H1 (cell line): ENCODE measurements around the gene MAPT. TPM values are rescaled to one million over a fixed set of nuclear protein-coding genes. Genes with fewer than 3 reads are reported as not detected.

Source experiments
- CTCF ChIA-PET: fragments of 300-600 bp; sonication (Branson Sonifier 250); formaldehyde crosslinking; loops from one replicate; lab custom pipeline; 2021; ENCODE audit not compliant: partially characterized antibody; lab: Charles Lee
- POLR2A ChIA-PET: fragments of 300-600 bp; sonication (Branson Sonifier 250); formaldehyde crosslinking; loops from one replicate; lab custom pipeline; 2021; ENCODE audit warnings: inconsistent platforms; ENCODE audit not compliant: partially characterized antibody; lab: Charles Lee
- DNase-seq, 2 experiments: peaks; one replicate each; pipeline versions ENCODE4 v3.0.0 to v3.0.0-alpha.2; 2010 to 2022; ENCODE audit warnings: low spot score in 2 of 2, low read depth in 1 of 2, mixed read lengths in 1 of 2
- FAIRE-seq: peaks from 2 replicates; lab custom pipeline; 2011; peaks lifted over from hg19 to GRCh38; lab: Jason Lieb, UNC
- H2AFZ ChIP-seq: 2 replicates; pipeline ENCODE4 v1.8.1; 2012; ENCODE audit warnings: low read length, inconsistent platforms
- H2AK5ac ChIP-seq: 2 replicates; pipeline ENCODE4 v1.6.1; 2013; ENCODE audit warnings: low read depth, low read length
- H2BK120ac ChIP-seq: replicated peaks from 2 replicates; pipeline ENCODE3; 2013; ENCODE audit warnings: low read depth, low read length, inconsistent platforms
- H2BK12ac ChIP-seq: 2 replicates; pipeline ENCODE4 v1.6.1; 2013; ENCODE audit warnings: low read depth, low read length
- H2BK15ac ChIP-seq: 2 replicates; pipeline ENCODE4 v1.6.1; 2013; ENCODE audit warnings: low read length
- H2BK20ac ChIP-seq: 2 replicates; pipeline ENCODE4 v1.6.1; 2013; ENCODE audit warnings: low read length
- H2BK5ac ChIP-seq: 2 replicates; pipeline ENCODE4 v1.6.1; 2013; ENCODE audit warnings: low read depth, low read length
- H3K14ac ChIP-seq: 2 replicates; pipeline ENCODE4 v1.6.1; 2013; ENCODE audit warnings: inconsistent platforms; ENCODE audit not compliant: insufficient read length
- H3K18ac ChIP-seq: 2 replicates; pipeline ENCODE4 v1.6.1; 2013; ENCODE audit warnings: low read length; ENCODE audit errors: extremely low read depth
- H3K23ac ChIP-seq: 2 replicates; pipeline ENCODE4 v1.6.1; 2013; ENCODE audit warnings: inconsistent platforms; ENCODE audit not compliant: insufficient read length
- H3K23me2 ChIP-seq: 2 replicates; pipeline ENCODE4 v1.6.1; 2013; ENCODE audit warnings: low read depth, low read length
- H3K27ac ChIP-seq: 2 replicates; pipeline ENCODE4 v1.6.1; 2011; ENCODE audit warnings: low read depth, low read length, inconsistent platforms
- H3K27me3 ChIP-seq, 4 experiments: replicated peaks in 1 of 4; 1 replicate in 1 of 4; 2 replicates in 3 of 4; pipeline versions ENCODE4 v1.6.1 to v1.8.1; 2011 to 2013; ENCODE audit warnings: low read length in 3 of 4, mild to moderate bottlenecking in 3 of 4, inconsistent platforms in 2 of 4, mixed read lengths in 2 of 4, moderate library complexity in 1 of 4; ENCODE audit not compliant: control insufficient read depth in 3 of 4, insufficient read depth in 3 of 4; ENCODE audit errors: extremely low read depth in 1 of 4
- H3K36me3 ChIP-seq, 4 experiments: 2 replicates each; pipeline versions ENCODE4 v1.6.1 to v1.8.1; 2011 to 2013; ENCODE audit warnings: mild to moderate bottlenecking in 4 of 4, low read length in 3 of 4, moderate library complexity in 2 of 4, control low read depth in 1 of 4, inconsistent platforms in 1 of 4; ENCODE audit not compliant: insufficient read depth in 4 of 4, control insufficient read depth in 2 of 4
- H3K4ac ChIP-seq: replicated peaks from 2 replicates; pipeline ENCODE3; 2013; ENCODE audit warnings: low read length, low read depth, mixed read lengths, inconsistent platforms; ENCODE audit not compliant: insufficient read length
- H3K4me1 ChIP-seq, 4 experiments: replicated peaks in 1 of 4; 1 replicate in 1 of 4; 2 replicates in 3 of 4; pipeline versions ENCODE4 v1.6.1 to v1.8.1; 2011 to 2013; ENCODE audit warnings: low read length in 3 of 4, inconsistent platforms in 2 of 4, mixed read lengths in 1 of 4; ENCODE audit not compliant: insufficient read depth in 4 of 4, control insufficient read depth in 3 of 4
- H3K4me2 ChIP-seq, 2 experiments: 2 replicates each; pipeline versions ENCODE4 v1.6.1 to v1.8.1; 2011 to 2013; ENCODE audit warnings: low read depth in 2 of 2, low read length in 2 of 2, control low read depth in 1 of 2, inconsistent platforms in 1 of 2, mild to moderate bottlenecking in 1 of 2; ENCODE audit not compliant: insufficient read depth in 1 of 2
- H3K4me3 ChIP-seq, 4 experiments: fragments of 200-600, 300-600 bp in 1 of 4; sonication (generic), shearing (Covaris generic), sonication (Bioruptor Twin) in 1 of 4; 2 replicates each; pipeline versions ENCODE4 v1.5.1 to v1.8.1; 2011 to 2016; ENCODE audit warnings: low read length in 4 of 4, low read depth in 3 of 4, control low read depth in 2 of 4, inconsistent platforms in 2 of 4, mild to moderate bottlenecking in 2 of 4, mixed read lengths in 1 of 4, moderate library complexity in 1 of 4; ENCODE audit not compliant: insufficient read depth in 2 of 4; ENCODE audit errors: extremely low read depth in 1 of 4
- H3K56ac ChIP-seq: replicated peaks from 2 replicates; pipeline ENCODE3; 2013; ENCODE audit warnings: low read depth, mild to moderate bottlenecking, mixed read lengths, low read length, inconsistent platforms; ENCODE audit not compliant: insufficient read length
- H3K79me1 ChIP-seq: 2 replicates; pipeline ENCODE4 v1.6.1; 2013; ENCODE audit warnings: low read depth, low read length, control low read depth
- H3K79me2 ChIP-seq, 2 experiments: 2 replicates each; pipeline versions ENCODE4 v1.6.1 to v1.8.1; 2012 to 2013; ENCODE audit warnings: low read length in 2 of 2, mild to moderate bottlenecking in 2 of 2, inconsistent platforms in 1 of 2; ENCODE audit not compliant: insufficient read depth in 2 of 2, control insufficient read depth in 1 of 2
- H3K9ac ChIP-seq, 4 experiments: replicated peaks in 1 of 4; 1 replicate in 1 of 4; 2 replicates in 3 of 4; pipeline versions ENCODE4 v1.6.1 to v1.8.1; 2011 to 2013; ENCODE audit warnings: low read depth in 3 of 4, low read length in 3 of 4, control low read depth in 2 of 4, mild to moderate bottlenecking in 2 of 4, moderate library complexity in 2 of 4, inconsistent platforms in 1 of 4; ENCODE audit errors: extremely low read depth in 1 of 4
- H3K9me3 ChIP-seq, 2 experiments: 2 replicates each; pipeline versions ENCODE4 v1.6.1 to v1.8.1; 2012 to 2013; ENCODE audit warnings: mild to moderate bottlenecking in 2 of 2, moderate library complexity in 2 of 2, control low read depth in 1 of 2, inconsistent platforms in 1 of 2, low read depth in 1 of 2, low read length in 1 of 2, mixed read lengths in 1 of 2; ENCODE audit not compliant: insufficient read depth in 2 of 2
- H4K20me1 ChIP-seq, 2 experiments: replicated peaks in 1 of 2; 2 replicates each; pipeline versions ENCODE3 to v1.8.1; 2011 to 2013; ENCODE audit warnings: inconsistent platforms in 2 of 2, low read length in 2 of 2, mild to moderate bottlenecking in 1 of 2; ENCODE audit not compliant: insufficient read depth in 2 of 2, control insufficient read depth in 1 of 2
- H4K5ac ChIP-seq: 2 replicates; pipeline ENCODE4 v1.6.1; 2013; ENCODE audit warnings: low read length, low read depth, mixed read lengths, inconsistent platforms; ENCODE audit not compliant: insufficient read length
- H4K8ac ChIP-seq: 2 replicates; pipeline ENCODE4 v1.8.0; 2013; ENCODE audit warnings: mild to moderate bottlenecking, moderate library complexity, low read length, inconsistent platforms; ENCODE audit not compliant: insufficient read depth; ENCODE audit errors: extremely low read depth
- H4K91ac ChIP-seq: replicated peaks from 2 replicates; pipeline ENCODE3; 2013; ENCODE audit warnings: low read length, mixed read lengths, inconsistent platforms; ENCODE audit not compliant: insufficient read length
- BACH1 ChIP-seq: IDR thresholded peaks from 2 replicates; pipeline ENCODE4 v1.6.1; 2012; ENCODE audit warnings: low read length, improper control_type of control experiment
- WGBS, 2 experiments: shearing (Covaris generic) in 1 of 2; methylation state at CpG; one replicate each; pipeline versions ENCODE4 v1.1.6 to v1.1.7; 2013 to 2015; ENCODE audit warnings: low lambda C conversion rate in 2 of 2, mixed read lengths in 2 of 2, inconsistent platforms in 1 of 2, low coverage in 1 of 2, missing lambda C conversion rate in 1 of 2; ENCODE audit not compliant: insufficient replicate concordance in 2 of 2, insufficient coverage in 1 of 2, insufficient read length in 1 of 2; ENCODE audit errors: extremely low coverage in 1 of 2, missing lambda C conversion rate in 1 of 2; 5-methylcytosine and 5-hydroxymethylcytosine counted together
- polyA plus RNA-seq, 7 experiments: library from polyadenylated mRNA; depleted of rRNA in 3 of 7; stranded (reverse) in 5 of 7; unstranded in 2 of 7; fragments of >200 nt in 5 of 7; fragments of 200-250 nt in 2 of 7; gene quantifications; 1 replicate in 5 of 7; 2 replicates in 1 of 7; 4 replicates in 1 of 7; pipeline versions ENCODE4 v1.2.1 to v1.2.3, GENCODE V29; 2011 to 2013; ENCODE audit warnings: missing spikeins in 2 of 7, mixed read lengths in 2 of 7
- total RNA-seq: library from RNA; stranded (reverse); fragmentation: NEBNext Ultra II Directional; extraction: Animal tissue kit (Norgen Biotek cat#: 25700); gene quantifications from 2 replicates; pipeline ENCODE4 v1.2.1, GENCODE V29; 2021
- TF ChIP-seq, protein P1 (sequence below): IDR thresholded peaks from 2 replicates; pipeline ENCODE4 v1.6.1; 2012; ENCODE audit warnings: inconsistent platforms

MAPT gene
- total and polyA plus RNA-seq, 2 of the 8 experiments (the other 6 are each of a cell fraction or from before 2014, with no cell fraction given) = 0.54 to 1.7 TPM

DNA sequence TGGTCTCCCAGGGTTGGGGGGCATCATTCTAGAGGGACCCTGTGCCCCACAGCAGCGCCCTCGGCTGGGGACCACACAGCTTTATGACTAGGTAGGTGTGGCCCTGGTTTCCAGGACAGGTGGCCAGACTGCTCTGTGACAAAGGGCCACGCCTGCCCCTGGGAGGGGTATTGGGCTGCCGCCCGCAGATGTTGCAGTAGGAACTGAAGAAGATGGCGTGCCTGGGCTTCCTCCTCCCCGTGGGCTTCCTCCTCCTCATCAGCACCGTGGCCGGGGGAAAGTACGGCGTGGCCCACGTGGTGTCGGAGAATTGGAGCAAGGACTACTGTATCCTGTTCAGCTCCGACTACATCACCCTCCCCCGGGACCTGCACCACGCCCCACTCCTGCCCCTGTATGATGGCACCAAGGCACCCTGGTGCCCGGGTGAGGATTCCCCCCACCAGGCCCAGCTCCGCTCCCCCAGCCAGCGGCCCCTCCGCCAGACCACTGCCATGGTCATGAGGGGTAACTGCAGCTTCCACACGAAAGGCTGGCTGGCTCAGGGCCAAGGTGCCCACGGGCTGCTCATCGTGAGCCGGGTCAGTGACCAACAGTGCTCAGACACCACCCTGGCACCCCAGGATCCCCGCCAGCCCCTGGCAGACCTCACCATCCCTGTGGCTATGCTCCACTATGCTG, 49.5 kb upstream of the MAPT start, which contains the start of gene SPPL2C:
TSS of gene SPPL2C (plus strand) at position 187 of the 681 bp plus-strand sequence. CDS start at position 213, 26 bp downstream.
- Histone ChIP-seq H2BK5ac (no peak within 1 kb of the TSS), H3K79me1 (no peaks in the 10 kb centered on the region), H3K56ac (no peak within 1 kb of the TSS), H3K27ac (no peak within 1 kb of the TSS), H3K4me1 (no peaks in the 10 kb centered on the region), H4K91ac (no peak within 1 kb of the TSS), H3K4me3 (no peak within 1 kb of the TSS), H3K18ac (no peak within 1 kb of the TSS), H4K8ac (peak within 1 kb of the TSS; percentile 25; the same call in 1 of the 2 replicates), H3K9ac (no peak within 1 kb of the TSS; a peak in 1 of 7 replicates), H2AFZ (no peak within 1 kb of the TSS), H3K36me3 (no peaks in the 10 kb centered on the region), H3K23me2 (no peaks in the 10 kb centered on the region), H3K4ac (no peak within 1 kb of the TSS), H3K4me2 (no peak within 1 kb of the TSS), H3K79me2 (no peaks in the 10 kb centered on the region), H2BK15ac (no peak within 1 kb of the TSS), H3K23ac (no peak within 1 kb of the TSS), H2AK5ac (no peak within 1 kb of the TSS), H3K9me3 (no peaks in the 10 kb centered on the region), H4K5ac (no peak within 1 kb of the TSS), H3K27me3 (no peaks in the 10 kb centered on the region), H2BK120ac (no peak within 1 kb of the TSS), H2BK12ac (no peak within 1 kb of the TSS), H3K14ac (no peak within 1 kb of the TSS), H2BK20ac (no peak within 1 kb of the TSS), H4K20me1 (no peaks in the 10 kb centered on the region)
- DNase-seq = no peak
- WGBS, 2 experiments = 91% methylated on average over 12 of the region's 25 CpGs; no CpG with 5 or more reads in 1 of the 2 experiments
- FAIRE-seq = no peak
- POLR2A ChIA-PET = interaction anchor here (1.1 to 1.4 kb wide), 2 partner anchors 203 to 206 kb away, joined by 3 read pairs; no protein-coding TSS in a partner anchor
- CTCF ChIA-PET = interaction anchor here (0.6 to 5.6 kb wide), 9 partner anchors 7 to 203 kb away, joined by 3 to 21 read pairs (median 3); no protein-coding TSS in a partner anchor
- TF ChIP-seq, protein P1, sequence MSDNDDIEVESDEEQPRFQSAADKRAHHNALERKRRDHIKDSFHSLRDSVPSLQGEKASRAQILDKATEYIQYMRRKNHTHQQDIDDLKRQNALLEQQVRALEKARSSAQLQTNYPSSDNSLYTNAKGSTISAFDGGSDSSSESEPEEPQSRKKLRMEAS = no peak
- TF ChIP-seq BACH1 = no peak
